Islet of Langerhans (tissue), 1 donor: ENCODE results near the gene MAPK8.

ENCODE experiments used
- FAIRE-seq: peaks from one replicate; lab custom pipeline; 2011; peaks lifted over from hg19 to GRCh38; lab: Jason Lieb, UNC

MAPK8 gene

GRCh38 chr10:48292616-48293015 lies 13.9 kb upstream of the MAPK8 start:
- no peak for FAIRE-seq

DNA sequence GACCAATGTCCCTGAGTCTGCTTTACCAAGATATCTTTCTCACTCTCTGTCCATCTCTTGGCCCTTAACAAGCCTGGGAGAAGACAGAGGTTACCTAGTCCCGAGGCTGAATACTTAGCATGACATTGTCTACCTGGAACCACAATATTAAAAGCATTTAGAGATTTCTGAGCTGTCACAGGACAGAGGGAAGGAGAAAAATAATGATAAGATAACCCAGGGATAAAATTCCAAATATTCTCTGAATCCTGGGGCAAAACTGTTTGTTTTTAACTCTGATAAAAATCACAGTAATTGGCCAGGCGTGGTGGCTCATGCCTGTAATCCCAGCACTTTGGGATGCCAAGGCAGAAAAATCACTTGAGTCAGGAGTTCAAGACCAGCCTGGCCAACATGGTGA lies 12.0 kb upstream of the MAPK8 start:
- no peak for FAIRE-seq

- FAIRE-seq: no peak
Observed at GRCh38 chr10:48296576-48297098, 9.8 kb upstream of the MAPK8 start.

DNA sequence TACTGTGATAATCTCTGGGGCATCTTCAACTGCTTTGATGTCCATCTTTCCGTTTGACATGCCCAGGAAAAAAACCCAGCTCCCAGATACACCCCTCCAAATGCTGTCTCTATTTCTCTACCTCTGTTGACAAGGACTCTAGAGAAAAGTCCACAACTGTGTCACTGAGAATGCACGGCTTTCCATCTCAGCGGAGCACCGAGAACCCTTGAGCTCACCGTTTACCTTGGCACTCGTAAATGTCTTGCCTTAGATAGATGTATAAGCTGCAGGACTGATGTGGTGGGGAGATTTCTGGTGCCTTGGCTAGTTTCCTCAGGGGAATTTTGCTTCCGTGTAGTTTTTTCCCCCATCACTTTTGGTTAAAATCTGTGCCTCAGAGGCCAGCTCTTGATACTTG lies 7.4 kb upstream of the MAPK8 start:
- FAIRE-seq: no peak

- FAIRE-seq: no peak
Observed at GRCh38 chr10:48299692-48300091, 6.8 kb upstream of the MAPK8 start.

DNA sequence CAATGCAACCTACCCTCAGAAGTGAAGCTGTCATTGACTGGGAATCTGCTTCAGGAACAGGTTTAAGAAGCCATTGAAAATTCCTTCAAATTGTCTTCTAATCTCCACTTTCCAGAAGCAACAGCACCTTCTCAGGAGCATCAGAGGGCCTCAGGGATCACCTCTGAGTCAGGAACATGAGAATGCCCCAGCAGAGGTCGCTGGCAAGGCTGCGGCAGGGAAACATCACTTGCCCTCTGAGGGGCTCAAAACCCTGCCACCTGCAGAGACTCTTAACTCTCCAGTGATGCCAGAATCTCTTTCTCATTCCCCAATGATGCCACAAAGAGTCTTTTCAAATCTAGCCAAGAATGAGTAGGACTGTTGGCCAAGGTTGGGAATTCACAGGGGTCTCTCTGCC lies 5.9 kb upstream of the MAPK8 start:
- no peak for FAIRE-seq

DNA sequence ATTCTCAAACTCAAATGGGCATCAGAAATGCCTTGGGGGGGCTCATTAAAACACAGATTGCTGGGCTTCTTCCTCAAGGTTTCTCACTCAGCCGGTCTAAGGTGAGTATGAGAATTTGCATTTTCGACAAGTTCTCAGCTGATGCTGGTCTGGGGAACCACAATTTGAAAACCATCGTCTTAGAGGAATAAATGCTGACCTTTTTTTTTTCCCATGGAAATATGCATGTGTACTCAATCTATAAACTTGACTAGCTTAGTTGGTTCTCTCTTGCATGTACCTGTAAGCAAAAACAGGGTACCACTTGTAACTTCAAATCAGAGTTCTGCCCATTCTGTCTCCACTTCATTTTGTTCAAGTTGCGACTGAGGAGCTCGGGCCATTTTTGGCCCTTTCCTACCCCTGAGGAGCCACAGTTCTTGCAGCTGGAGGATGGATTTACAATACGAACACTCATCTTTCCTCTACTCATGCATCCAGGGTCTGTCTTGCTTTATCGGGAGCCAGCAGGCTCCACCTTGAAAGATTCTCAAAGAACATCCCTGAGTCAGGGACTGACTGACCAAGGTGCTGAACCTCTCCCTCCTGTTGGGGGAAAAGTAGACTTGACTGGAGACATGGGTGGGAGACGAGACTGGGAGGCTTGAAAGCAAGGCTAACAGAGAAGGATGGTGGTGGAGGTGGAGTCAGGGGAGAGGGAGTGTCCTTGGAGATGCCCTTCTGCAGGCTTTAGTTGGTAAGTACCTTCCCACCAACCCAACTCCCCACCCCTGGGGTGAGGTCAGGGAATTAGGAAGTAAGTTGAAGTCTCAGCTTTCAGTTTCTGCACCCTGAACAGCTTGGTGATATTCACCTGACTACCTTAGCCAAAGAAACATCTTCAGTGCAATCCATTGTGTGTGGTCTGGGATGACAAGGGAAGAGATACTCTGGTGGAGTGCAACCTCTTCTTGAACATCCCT lies 3.7 kb upstream of the MAPK8 start:
- no peak for FAIRE-seq

- no peak for FAIRE-seq
Observed at GRCh38 chr10:48305905-48306264, 592 bp upstream of the MAPK8 start.

DNA sequence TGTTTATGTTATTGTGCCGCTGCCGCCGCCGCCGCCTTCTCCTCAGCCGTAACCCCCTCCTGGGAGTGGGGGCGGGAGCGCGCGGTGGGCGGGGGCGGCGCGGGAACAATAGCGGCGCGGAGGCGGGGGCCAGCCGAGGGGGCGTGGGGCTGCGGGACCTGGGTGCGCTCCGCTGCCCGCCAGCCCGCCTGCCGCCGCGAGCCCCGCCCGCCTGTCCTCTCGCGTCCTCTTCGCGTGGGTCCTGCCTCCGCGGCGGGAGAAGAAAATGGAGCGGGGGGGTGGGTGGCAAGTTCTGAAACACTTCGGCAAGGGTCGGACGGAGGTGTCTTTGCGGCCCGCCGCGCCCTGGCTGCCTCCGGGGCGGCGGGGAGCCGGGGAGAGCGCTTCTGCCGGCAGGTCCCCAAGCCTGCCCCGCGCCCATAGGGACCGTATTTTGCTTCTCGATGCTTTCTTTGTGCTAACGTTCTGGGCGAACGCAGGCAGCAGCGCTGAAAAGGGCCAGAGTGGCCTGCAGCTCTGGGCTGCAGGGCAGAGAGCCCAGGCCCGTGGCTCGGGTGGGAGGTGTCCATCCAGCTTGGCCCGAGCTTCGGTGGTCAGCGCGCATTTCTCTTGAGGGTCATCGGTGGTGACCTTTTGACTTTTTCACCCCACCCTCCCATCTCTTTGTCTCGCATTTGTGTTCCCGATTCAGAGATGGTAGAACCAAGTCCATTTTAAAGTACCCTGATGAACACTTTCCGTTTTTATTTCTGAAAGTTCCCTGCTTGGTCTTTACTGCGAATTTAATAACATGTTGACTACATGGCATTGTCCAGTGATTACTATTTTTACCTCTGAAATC lies 613 bp downstream of the MAPK8 start:
- no peak for FAIRE-seq

- no peak for FAIRE-seq
Observed at GRCh38 chr10:48307711-48308018, 1.2 kb downstream of the MAPK8 start.

GRCh38 chr10:48309711-48310226 lies 3.3 kb downstream of the MAPK8 start:
- FAIRE-seq: peak; percentile 73

DNA sequence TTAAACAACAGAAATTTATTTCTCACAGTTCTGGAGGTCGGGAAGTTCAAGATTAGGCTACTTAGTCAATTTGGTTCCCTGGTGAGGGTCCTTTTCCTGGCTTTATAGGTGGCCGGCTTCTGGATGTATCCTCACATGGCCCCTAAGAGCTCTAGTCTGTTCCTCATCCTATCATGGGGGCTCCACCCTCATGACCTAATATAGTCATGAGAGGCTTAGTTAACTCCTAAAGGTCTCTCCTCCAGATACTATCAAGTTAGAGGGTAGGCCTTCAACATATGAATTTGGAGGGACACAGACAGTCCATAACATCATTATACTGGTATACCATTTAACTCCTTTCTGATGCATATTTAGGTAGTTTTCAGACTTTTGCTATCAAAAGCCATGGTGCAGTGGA lies 7.6 kb downstream of the MAPK8 start:
- FAIRE-seq: no peak

DNA sequence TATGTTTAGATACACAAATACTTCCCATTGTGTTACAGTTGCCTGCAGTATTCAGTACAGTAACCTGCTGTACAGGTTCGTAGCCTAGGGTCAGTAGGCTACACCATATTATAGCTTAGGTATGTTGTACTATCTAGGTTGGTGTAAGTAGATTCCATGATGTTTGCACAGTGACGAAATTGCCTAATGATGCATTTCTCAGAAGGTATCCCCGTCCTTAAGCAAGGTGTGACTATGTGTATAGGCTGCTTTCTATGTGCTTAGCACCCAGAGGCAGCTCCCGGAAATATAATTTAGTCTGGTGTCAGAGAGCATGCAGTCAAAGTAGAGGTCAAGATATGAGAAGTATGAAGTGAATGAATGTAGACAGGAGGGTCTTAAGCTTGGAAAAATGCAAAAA lies 9.8 kb downstream of the MAPK8 start:
- no peak for FAIRE-seq

GRCh38 chr10:48317321-48317990 lies 11.0 kb downstream of the MAPK8 start:
- no peak for FAIRE-seq

DNA sequence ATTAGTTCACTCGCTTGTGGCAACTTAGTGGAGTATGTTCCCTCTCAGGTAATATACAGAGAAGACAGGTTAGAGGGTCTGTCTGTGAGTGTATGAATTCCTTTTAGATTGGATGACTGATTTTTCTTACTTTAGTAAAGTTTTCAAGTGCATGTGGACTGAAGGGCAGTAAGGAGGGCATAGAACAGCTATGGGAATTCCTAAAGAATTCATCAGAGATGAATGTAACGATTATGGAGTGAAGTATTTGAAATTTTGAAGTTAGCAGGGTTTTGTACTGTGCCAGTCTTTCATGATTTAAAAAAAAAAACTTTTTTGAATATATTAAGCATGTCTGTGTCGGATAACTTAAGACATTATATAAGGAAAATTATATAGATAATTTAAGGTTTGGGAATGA lies 15.5 kb downstream of the MAPK8 start:
- FAIRE-seq: no peak

DNA sequence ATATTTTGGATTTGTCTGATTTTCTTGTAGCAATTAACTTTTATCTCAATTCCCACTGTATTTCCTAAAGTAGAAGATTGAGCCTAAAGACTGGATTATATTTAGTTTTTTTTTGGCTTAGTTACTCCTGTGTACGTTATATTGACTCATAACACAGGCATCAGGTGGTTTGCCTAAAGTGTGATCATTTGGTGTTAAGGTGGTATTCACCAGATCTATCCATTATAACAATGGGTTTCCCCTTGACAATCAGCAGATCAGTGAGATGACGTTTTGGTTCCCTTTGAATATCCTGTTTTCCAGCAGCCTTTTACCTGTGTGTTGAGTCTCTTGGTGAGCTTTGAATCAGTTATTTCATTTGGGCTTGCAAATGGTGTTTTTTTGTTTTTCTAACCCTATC lies 18.1 kb downstream of the MAPK8 start:
- FAIRE-seq: no peak

GRCh38 chr10:48330269-48330668 lies 23.8 kb downstream of the MAPK8 start:
- no peak for FAIRE-seq

DNA sequence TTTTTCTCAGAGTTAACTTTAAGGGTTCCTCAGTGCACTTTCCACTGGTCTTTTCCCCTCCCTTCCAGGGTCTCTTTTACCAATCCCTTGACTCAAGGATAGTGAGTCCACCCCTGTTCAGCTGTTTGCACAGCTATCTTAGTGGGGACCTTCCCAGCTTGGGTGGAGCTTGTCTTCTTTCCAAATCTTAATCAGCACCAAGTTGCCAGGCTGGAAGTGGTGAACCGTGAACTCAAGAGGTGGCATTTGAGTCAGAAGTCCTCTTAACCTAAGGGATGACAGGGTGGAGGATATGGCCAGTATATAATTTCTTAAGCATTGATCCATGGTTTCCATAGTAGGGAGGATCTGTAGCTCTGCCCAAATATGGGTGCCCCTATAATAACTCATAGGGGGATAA lies 25.0 kb downstream of the MAPK8 start:
- FAIRE-seq: no peak

DNA sequence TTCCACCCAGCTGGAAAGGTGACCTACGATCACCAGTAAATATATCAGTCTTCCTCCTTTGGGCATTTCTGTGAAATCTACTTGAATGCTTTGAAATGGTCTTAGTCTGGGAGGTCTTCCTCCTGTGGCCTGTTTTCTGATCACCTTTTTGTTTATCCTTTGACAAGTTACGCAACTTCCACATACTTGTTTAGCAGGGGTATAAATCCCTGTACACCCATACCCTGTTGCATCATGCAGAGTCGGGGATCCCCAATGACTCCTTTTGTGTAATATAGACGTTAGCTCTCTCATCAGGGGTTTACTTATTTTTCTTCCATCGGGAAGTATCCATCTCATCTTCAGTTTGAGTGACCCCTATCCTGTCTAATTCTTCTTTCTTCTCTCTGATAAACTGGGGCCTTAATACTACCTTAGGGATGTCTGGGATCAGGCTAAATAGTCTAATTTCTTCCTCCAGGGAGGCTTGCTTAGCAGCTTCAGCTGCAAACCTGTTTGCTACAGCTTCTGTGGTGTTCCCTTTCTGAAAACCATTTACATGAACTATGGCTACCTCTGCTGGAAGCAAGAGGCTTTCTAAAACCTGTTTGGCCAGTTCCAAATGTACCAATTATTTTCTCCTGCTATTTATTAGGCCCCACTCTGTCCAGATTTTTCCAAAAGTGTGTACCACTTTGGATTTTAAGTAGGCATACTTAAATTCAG lies 25.8 kb downstream of the MAPK8 start:
- FAIRE-seq: no peak

- no peak for FAIRE-seq
Observed at GRCh38 chr10:48332871-48333216, 26.4 kb downstream of the MAPK8 start.

DNA sequence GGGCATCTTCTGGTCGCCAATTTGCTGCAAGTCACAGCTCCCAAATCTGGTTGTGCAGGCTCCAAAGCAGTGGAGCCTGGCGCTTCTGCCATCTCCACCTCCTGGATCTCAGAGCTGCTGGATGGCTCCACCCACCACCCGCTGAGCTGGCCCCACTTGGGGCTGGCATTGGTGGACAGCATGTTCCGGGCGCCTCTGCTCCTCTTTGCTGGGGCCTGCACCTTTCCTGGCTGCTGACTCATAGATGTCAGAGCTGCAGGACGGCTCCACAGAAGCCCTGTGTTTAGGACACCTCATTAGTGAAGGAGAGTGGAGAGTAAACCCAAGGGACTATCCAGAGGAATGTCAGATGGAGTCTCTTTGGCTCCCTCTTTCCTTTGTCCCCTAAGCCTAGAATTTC lies 27.4 kb downstream of the MAPK8 start:
- FAIRE-seq: no peak

DNA sequence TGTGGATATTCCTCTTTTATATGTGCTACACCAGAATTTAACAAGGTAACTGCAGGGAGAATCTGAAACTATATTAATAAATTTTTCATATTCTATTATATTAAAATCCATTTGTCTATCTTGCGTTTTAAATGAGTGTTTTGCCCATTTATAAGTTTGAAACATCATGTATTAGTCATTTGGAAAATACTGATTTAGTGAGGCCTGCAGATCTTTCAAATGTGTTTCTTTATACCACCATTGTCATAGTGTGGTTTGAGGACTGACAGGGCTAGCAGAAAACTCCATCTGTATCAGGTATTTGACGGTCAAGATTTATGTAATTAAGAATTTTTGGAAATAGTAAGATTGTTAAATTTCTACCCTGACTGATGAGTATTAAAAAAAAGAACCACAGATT lies 29.3 kb downstream of the MAPK8 start:
- FAIRE-seq: no peak
